HCT116 (cell line): ENCODE data around the gene RIMKLA.
A peak's percentile ranks its signal among the peaks of the same experiment; 100 is the strongest.

Experiments
- CBX3 ChIP-seq: IDR thresholded peaks from 2 replicates; pipeline ENCODE4 v1.6.1; 2012; ENCODE audit warnings: low read depth
- EGR1 ChIP-seq: IDR thresholded peaks from 2 replicates; pipeline ENCODE4 v1.6.1; 2012; ENCODE audit warnings: low read depth
- ELF1 ChIP-seq: IDR thresholded peaks from 2 replicates; pipeline ENCODE4 v1.6.1; 2012; ENCODE audit warnings: low read depth, borderline replicate concordance
- EZH2 ChIP-seq: fragments of 200-600 bp; sonication (generic); IDR thresholded peaks from 2 replicates; pipeline ENCODE4 v1.6.1; 2017; ENCODE audit warnings: antibody characterized with exemption, mixed run types
- EZH2phosphoT487 ChIP-seq: fragments of 200-600 bp; IDR thresholded peaks from 2 replicates; pipeline ENCODE4 v1.6.1; 2018; ENCODE audit warnings: antibody characterized with exemption, borderline replicate concordance
- POLR2A ChIP-seq: IDR thresholded peaks from 2 replicates; pipeline ENCODE4 v1.7.0; 2011; ENCODE audit warnings: borderline replicate concordance; ENCODE audit not compliant: insufficient read depth, insufficient read length; ENCODE audit errors: extremely low read depth
- POLR2AphosphoS5 ChIP-seq: IDR thresholded peaks from 2 replicates; pipeline ENCODE4 v1.6.1; 2011; ENCODE audit warnings: mild to moderate bottlenecking, low read depth, low read length, moderate library complexity
- RAD21 ChIP-seq: IDR thresholded peaks from 2 replicates; pipeline ENCODE4 v1.6.1; 2012; ENCODE audit warnings: low read depth, mild to moderate bottlenecking
- SIN3A ChIP-seq: IDR thresholded peaks from 2 replicates; pipeline ENCODE4 v1.6.1; 2012; ENCODE audit warnings: low read depth
- SRF ChIP-seq: IDR thresholded peaks from 2 replicates; pipeline ENCODE4 v1.6.1; 2012; ENCODE audit warnings: low read depth
- YY1 ChIP-seq: IDR thresholded peaks from 2 replicates; pipeline ENCODE4 v1.6.1; 2011; ENCODE audit warnings: low read length, low read depth, moderate library complexity, mild to moderate bottlenecking; ENCODE audit not compliant: insufficient replicate concordance; ENCODE audit errors: extremely low read depth
- TF ChIP-seq, protein P1 (sequence below), 3 experiments: fragments of 200-600 bp in 1 of 3; sonication (generic) in 1 of 3; IDR thresholded peaks in 2 of 3; conservative IDR thresholded peaks in 1 of 3; 2 replicates each; pipeline ENCODE4 v1.5.1; 2012 to 2017; ENCODE audit warnings: low read depth in 2 of 3, low read length in 2 of 3, antibody characterized with exemption in 1 of 3, borderline replicate concordance in 1 of 3, control low read depth in 1 of 3, mild to moderate bottlenecking in 1 of 3, mixed read lengths in 1 of 3, mixed run types in 1 of 3, moderate library complexity in 1 of 3; ENCODE audit not compliant: insufficient read depth in 1 of 3
- TF ChIP-seq, protein P2 (sequence below): IDR thresholded peaks from 2 replicates; pipeline ENCODE4 v1.6.1; 2012
- TF ChIP-seq, protein P3 (sequence below): IDR thresholded peaks from 2 replicates; pipeline ENCODE4 v1.6.1; 2012; ENCODE audit warnings: low read depth

DNA sequence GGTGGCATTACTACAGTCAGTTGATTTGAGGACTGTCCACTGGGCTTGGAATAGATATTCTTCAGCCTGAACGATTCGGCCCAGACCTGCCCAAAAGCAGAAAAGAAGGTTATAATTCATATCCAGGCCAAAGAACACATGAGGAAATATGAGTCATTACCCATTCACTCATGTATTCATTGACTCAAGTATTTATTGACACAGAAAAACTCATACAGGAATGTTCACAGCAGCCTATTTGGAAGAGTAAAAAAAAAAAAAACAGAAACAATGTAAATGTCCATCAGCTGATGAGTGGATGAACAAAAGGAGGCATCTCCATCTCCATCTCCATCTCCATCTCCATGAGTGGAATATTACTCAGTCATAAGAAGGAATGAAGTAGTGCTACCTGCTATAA lies 59.3 kb downstream of the RIMKLA start:
- TF ChIP-seq POLR2AphosphoS5, result no peak
- 0 out of 2 replicates have a peak, but pooled peaks have one; percentile 1 for TF ChIP-seq RAD21
- no peak for TF ChIP-seq SIN3A
- TF ChIP-seq, protein P1, sequence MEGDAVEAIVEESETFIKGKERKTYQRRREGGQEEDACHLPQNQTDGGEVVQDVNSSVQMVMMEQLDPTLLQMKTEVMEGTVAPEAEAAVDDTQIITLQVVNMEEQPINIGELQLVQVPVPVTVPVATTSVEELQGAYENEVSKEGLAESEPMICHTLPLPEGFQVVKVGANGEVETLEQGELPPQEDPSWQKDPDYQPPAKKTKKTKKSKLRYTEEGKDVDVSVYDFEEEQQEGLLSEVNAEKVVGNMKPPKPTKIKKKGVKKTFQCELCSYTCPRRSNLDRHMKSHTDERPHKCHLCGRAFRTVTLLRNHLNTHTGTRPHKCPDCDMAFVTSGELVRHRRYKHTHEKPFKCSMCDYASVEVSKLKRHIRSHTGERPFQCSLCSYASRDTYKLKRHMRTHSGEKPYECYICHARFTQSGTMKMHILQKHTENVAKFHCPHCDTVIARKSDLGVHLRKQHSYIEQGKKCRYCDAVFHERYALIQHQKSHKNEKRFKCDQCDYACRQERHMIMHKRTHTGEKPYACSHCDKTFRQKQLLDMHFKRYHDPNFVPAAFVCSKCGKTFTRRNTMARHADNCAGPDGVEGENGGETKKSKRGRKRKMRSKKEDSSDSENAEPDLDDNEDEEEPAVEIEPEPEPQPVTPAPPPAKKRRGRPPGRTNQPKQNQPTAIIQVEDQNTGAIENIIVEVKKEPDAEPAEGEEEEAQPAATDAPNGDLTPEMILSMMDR (IDR thresholded peaks at IDR 0.05 in 2 of 3, conservative IDR thresholded peaks at IDR 0.05 in 1 of 3; ENCODE audit: borderline replicate concordance in 1 of 3, insufficient read depth in 1 of 3, low read depth in 2 of 3, low read length in 2 of 3), result no peak
- TF ChIP-seq, protein P2, sequence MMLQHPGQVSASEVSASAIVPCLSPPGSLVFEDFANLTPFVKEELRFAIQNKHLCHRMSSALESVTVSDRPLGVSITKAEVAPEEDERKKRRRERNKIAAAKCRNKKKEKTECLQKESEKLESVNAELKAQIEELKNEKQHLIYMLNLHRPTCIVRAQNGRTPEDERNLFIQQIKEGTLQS, result no peak
- TF ChIP-seq POLR2A, result no peak
- TF ChIP-seq, protein P3, sequence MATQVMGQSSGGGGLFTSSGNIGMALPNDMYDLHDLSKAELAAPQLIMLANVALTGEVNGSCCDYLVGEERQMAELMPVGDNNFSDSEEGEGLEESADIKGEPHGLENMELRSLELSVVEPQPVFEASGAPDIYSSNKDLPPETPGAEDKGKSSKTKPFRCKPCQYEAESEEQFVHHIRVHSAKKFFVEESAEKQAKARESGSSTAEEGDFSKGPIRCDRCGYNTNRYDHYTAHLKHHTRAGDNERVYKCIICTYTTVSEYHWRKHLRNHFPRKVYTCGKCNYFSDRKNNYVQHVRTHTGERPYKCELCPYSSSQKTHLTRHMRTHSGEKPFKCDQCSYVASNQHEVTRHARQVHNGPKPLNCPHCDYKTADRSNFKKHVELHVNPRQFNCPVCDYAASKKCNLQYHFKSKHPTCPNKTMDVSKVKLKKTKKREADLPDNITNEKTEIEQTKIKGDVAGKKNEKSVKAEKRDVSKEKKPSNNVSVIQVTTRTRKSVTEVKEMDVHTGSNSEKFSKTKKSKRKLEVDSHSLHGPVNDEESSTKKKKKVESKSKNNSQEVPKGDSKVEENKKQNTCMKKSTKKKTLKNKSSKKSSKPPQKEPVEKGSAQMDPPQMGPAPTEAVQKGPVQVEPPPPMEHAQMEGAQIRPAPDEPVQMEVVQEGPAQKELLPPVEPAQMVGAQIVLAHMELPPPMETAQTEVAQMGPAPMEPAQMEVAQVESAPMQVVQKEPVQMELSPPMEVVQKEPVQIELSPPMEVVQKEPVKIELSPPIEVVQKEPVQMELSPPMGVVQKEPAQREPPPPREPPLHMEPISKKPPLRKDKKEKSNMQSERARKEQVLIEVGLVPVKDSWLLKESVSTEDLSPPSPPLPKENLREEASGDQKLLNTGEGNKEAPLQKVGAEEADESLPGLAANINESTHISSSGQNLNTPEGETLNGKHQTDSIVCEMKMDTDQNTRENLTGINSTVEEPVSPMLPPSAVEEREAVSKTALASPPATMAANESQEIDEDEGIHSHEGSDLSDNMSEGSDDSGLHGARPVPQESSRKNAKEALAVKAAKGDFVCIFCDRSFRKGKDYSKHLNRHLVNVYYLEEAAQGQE, result no peak
- no peak for TF ChIP-seq EZH2
- TF ChIP-seq SRF, result peak; percentile 10; the same call in 1 of the 2 replicates
- TF ChIP-seq EZH2phosphoT487, result no peak
- no peak for TF ChIP-seq CBX3
- no peak for TF ChIP-seq EGR1
- no peak for TF ChIP-seq YY1
- no peak for TF ChIP-seq ELF1
